ENCODE results near the gene ZBTB7C.

The ZBTB7C gene

DNA sequence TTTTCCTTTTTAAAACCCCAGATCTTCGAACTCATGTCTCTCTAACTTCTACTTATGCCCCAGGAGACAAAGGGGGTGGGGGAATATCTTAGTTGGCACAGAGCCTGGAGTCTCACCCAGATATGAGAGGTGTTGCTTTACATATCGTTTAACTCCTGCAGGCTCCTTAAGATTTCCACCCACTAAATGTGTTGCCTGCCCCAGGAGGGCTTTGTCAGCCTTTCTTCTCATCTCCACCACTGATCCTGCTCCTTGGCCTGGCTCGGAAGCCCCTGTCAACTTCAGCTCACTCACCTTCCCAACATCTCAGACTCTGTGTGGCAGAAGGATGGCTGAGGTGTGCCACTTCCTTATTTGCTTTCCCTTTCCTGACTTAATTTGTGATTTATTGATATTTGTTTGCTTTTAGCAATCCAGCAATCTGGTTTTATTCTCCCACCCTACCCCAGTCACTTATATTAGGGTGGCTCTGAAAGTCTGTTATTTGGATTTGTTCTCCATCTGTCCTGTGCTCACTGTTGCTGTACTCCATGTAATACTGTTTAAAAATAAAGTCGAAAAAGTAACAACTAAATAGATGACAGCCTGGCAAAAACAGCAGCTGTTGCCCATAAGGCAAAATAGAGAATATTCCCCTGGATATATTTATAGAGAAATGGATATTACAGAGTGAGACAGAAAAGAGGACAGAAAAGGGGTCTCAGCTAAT lies 200.6 kb downstream of the ZBTB7C start:
- TF ChIP-seq, protein P1, sequence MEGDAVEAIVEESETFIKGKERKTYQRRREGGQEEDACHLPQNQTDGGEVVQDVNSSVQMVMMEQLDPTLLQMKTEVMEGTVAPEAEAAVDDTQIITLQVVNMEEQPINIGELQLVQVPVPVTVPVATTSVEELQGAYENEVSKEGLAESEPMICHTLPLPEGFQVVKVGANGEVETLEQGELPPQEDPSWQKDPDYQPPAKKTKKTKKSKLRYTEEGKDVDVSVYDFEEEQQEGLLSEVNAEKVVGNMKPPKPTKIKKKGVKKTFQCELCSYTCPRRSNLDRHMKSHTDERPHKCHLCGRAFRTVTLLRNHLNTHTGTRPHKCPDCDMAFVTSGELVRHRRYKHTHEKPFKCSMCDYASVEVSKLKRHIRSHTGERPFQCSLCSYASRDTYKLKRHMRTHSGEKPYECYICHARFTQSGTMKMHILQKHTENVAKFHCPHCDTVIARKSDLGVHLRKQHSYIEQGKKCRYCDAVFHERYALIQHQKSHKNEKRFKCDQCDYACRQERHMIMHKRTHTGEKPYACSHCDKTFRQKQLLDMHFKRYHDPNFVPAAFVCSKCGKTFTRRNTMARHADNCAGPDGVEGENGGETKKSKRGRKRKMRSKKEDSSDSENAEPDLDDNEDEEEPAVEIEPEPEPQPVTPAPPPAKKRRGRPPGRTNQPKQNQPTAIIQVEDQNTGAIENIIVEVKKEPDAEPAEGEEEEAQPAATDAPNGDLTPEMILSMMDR (IDR thresholded peaks at IDR 0.05; ENCODE audit: extremely low read depth, missing control alignments) = no peak
- no peak for DNase-seq (ENCODE audit: low spot score)

DNA sequence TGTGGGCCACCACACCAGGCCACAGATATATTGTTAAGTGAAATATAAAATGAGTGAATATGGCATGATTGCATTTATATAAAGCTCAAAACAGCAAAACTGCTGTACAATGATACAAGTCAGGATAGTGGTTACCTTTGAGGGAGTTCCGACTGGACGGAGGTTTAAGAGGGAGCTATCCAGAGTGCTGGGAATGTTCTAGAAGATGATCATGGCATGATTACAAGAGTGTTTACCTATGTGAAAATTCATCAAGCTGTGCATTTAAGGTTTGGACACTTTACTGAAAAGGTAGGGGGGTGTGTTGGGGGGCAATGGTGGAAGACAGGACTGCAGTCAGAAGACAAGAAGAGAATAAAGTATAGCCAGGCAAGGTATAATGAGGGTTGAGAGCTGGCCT lies 201.4 kb downstream of the ZBTB7C start:
- no peak for DNase-seq (ENCODE audit: low spot score)
- TF ChIP-seq, protein P1 (IDR thresholded peaks at IDR 0.05; ENCODE audit: extremely low read depth, missing control alignments) = no peak

GRCh38 chr18:48206887-48207286 lies 202.3 kb downstream of the ZBTB7C start:
- DNase-seq (ENCODE audit: low spot score) = no peak
- TF ChIP-seq, protein P1 (IDR thresholded peaks at IDR 0.05; ENCODE audit: extremely low read depth, missing control alignments) = no peak

DNA sequence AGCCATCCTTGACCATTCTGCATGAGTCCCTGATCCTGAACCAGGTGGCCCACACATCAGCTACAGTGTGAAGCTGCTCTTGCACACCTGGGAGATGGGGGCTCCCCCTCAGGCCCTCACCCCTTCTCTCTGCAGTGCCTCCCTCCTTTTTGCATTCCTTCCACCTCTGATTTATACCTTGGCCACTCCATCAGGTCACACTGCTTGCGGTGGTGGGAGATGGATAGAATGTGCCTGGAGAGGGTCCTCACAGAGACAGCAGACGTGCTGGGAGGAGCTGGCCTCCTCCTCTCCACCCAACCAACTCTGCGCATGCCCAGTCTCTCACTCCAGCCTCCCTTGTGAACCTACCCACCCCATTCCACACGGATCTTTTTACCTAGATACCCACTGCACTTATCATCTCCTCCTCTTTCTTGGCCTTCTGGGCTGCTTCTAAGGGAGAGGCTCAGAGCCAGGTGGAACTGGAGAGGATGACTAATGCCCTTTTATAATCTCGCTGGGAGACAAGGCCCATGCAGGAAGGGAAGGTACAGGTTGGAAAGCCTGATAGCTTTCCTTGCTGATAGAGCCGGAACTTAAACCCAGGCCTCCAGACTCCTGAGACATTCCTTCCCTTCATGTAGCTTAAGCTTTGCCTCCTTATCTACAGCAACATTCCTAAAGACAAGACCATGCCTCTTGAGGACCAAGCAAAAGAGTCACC lies 205.1 kb downstream of the ZBTB7C start:
- DNase-seq (ENCODE audit: low spot score) = no peak
- TF ChIP-seq, protein P1 (IDR thresholded peaks at IDR 0.05; ENCODE audit: extremely low read depth, missing control alignments) = no peak

DNA sequence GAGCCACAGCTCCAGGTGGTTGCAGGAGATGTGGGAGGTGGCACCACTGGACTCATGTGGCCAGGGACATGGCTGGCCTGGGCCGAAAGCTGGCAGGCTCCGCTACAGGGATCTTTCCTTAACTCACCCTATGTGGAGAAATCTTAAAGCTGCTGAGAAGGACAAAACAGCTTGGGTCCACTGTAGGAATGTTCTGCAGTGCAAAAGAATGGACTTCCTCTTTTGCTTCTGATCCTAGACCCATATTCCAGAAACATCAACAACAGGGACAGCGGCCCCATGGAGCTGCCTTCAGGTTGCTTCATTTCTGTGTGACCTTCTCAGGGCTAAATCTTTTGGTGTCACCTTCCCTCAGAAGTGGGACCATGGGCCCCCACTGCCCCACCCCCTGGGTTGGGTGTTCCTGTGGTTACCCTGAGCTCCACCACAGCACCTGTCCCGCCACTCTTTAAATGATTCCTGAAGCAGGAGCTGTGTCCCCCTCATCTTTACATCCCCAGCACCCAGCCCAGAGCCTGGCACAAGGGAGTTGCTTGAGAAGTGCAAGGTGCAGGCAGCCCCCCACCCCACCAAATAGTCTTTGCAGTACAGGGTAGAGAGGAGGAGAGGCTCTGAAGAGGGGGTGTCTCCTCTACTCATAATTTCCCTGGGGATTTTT lies 205.8 kb downstream of the ZBTB7C start:
- DNase-seq (ENCODE audit: low spot score) = no peak
- TF ChIP-seq, protein P1 (IDR thresholded peaks at IDR 0.05; ENCODE audit: extremely low read depth, missing control alignments) = no peak

GRCh38 chr18:48202350-48203260 lies 206.6 kb downstream of the ZBTB7C start:
- TF ChIP-seq, protein P1 (IDR thresholded peaks at IDR 0.05; ENCODE audit: extremely low read depth, missing control alignments) = no peak
- DNase-seq (ENCODE audit: low spot score) = no peak
